HG03103 (cell line): ENCODE measurements around the gene CD109.
"Not testable (repeated sequence)": the region's sequence is repeated elsewhere in the genome, so short reads cannot be mapped to it uniquely, and the experiment has no call there.

Experiments used
- ATAC-seq: cut with Tn5 transposase; IDR thresholded peaks from one replicate; pipeline ENCODE4 v1.9.1; 2021; ENCODE audit warnings: low read depth; ENCODE audit not compliant: unreplicated experiment

CD109 gene

GRCh38 chr6:73722318-73723060 is 26.5 kb downstream of the CD109 start:
- peak; percentile 51 for ATAC-seq

DNA sequence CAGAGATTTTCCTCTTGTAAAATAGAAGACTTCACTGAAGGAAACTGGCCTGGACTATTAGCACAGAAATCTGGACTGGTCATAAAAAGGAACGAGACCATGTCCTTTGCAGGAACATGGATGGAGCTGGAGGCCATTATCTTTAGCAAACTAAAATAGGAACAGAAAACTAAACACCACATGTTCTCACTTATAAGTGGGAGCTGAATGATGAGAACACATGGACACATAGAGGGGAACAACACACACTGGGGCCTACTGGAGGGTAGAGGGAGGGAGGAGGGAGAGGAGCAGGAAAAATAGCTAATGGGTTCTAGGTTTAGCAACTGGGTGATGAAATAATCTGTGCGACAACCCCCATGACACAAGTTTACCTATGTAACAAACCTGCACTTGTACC is 27.5 kb downstream of the CD109 start:
- ATAC-seq, result not testable (repeated sequence)

GRCh38 chr6:73724389-73724788 is 28.4 kb downstream of the CD109 start:
- no peak for ATAC-seq

DNA sequence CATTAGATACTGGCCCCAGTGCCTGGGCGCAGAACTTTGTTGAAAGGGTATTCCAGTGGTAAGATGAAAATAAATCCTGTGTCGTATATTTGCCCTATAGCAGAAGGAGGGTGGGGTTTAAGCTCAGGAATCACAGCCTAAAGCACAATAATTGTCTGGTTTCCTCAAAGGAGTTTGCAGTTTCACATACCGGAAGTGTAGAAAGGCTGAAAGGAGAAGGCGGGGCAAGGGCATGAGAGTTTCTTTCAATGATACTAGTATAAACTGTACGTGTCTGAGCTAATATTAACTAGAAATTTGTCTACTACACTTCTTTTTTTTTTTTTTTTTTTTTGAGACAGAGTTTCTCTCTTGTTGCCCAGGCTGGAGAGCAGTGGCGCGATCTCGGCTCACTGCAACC is 29.2 kb downstream of the CD109 start:
- peak; percentile 59 for ATAC-seq

DNA sequence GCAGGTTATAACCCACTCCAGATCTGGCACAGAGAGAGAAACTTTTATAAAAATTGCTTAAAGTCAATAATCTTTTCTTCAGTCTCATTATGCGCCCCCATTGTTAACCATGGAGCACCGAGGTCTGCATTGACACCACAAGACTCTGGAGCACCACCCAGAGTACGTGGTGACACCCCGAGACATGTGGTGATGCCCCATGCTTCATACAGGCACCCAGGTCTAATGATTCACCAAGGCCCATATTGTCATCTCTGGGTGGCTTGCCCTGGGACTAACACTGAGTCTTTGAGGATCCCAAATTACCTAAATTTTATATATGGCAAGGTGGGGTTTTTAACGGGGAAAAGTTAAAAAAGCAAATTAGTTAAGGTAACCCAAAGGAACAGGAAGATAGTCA is 31.1 kb downstream of the CD109 start:
- no peak for ATAC-seq

- peak; percentile 48 for ATAC-seq
These were observed 32.7 kb downstream of the CD109 start for GRCh38 chr6:73728548-73729205.

GRCh38 chr6:73731285-73731684 is 35.3 kb downstream of the CD109 start:
- no peak for ATAC-seq

DNA sequence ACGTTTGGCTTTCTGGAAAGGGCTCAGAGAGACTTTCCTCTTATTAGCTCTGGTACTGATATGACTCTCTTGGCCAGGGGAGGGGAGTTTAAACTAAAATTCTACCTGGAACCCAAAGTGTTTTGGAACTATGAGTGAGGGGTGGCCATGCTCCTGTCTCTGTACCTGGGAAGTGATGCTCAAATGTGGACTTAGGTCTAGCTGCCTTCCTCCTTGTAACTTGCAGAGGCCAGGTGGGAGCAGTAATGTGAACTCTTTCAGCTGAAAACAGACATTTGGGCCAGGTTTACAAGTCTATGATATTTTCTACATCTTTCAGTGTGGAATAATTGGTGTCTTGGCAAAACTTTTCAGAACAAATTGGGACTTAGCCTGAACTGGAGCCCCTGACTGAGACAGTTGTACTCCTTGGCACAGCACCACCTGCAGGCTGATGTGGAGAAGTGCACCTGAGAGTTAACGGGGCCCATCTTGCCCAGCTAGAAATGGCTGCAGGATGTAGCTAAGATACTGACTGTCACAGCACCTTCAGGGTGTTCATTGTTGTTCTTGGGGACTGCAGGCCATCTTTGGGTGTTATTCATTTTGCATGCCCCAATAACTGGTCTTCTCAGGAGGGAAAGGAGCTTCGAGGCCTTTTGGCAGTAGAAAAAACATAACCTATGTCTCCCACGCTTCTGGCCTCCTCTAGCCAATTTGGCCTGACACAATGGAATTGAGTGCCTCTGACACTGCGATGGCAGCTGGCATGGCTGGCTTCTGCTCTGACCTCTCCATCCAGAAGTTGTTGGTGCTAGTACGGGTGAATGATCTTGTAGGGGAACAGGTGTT is 37.1 kb downstream of the CD109 start:
- peak; percentile 71 for ATAC-seq

DNA sequence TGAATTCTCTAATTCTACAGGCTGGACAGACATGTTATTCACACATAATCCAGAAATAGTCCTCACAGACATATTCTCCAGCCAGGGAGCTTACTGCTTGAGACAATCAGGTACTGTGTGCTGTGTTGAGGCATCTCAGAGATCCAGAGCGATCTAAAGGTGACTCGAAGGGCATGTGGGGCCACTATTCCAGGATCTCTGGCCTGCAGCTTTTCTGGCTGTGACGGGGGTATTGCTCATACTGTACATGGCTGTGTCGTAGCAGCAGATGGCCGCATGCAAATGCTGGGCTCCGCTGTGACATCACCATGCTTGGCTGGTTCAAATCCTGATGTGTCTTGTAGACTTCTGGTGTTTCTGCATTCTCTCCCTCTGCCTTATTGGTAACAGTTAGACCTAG is 37.8 kb downstream of the CD109 start:
- no peak for ATAC-seq

- no peak for ATAC-seq
These were observed 38.9 kb downstream of the CD109 start for GRCh38 chr6:73734832-73735453.

- ATAC-seq, result no peak
These were observed 42.5 kb downstream of the CD109 start for GRCh38 chr6:73738367-73739028.

GRCh38 chr6:73739096-73739495 is 43.1 kb downstream of the CD109 start:
- peak; percentile 70 for ATAC-seq

DNA sequence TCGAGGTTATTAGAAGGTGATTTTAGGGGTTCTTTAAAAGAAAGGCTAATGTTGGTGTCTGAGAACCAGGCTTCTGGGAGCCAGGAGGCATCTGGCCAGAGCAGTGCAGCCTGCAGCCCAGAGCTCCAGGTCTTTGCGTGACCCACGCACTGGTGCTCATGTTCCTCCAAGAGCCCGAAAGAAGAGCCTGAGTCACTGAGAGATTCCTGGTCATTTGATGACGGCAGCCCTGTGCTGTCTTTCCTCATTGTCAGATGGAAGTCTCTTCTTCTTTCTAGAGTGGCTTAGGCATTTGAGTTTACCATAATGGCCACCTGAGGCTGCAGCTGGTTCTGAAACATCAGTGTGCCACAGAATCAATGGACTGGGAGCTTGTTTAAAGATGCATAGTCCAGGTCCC is 46.4 kb downstream of the CD109 start:
- ATAC-seq, result no peak

GRCh38 chr6:73743081-73743480 is 47.1 kb downstream of the CD109 start:
- no peak for ATAC-seq

- no peak for ATAC-seq
These were observed 47.6 kb downstream of the CD109 start for GRCh38 chr6:73743556-73743955.

GRCh38 chr6:73746787-73747186 is 50.8 kb downstream of the CD109 start:
- no peak for ATAC-seq

GRCh38 chr6:73747289-73747688 is 51.3 kb downstream of the CD109 start:
- ATAC-seq, result peak; percentile 98

- no peak for ATAC-seq
These were observed 56.9 kb downstream of the CD109 start for GRCh38 chr6:73752943-73753342.

- no peak for ATAC-seq
These were observed 70.0 kb downstream of the CD109 start for GRCh38 chr6:73766040-73766439.

DNA sequence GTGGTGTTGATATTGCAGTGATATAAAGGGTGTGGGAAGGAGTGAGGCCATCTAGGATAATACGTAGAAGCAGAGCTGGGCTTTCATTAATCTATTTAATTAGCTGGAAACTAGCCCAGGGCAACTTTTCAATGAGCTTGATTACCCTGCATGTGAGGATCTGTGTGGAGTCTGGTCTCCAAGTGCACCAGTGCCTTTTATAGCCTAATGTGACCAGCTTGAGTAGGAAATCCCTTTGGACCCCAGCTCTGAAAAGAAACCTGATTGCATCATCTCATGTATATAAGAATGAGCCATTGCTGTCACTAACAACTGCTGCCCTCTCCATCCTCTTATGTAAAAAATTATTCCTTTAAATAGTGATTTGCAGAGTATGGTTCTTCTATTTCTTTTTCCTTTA is 72.6 kb downstream of the CD109 start:
- ATAC-seq, result no peak
